ENCODE results near the gene OR2F1.
"Not testable (repeated sequence)": the region's sequence is repeated elsewhere in the genome, so short reads cannot be mapped to it uniquely, and the experiment has no call there.

The OR2F1 gene

GRCh38 chr7:144010061-144010460, 55.4 kb downstream of the OR2F1 start:
- DNase-seq = not testable (repeated sequence)

GRCh38 chr7:144010821-144011220, 56.2 kb downstream of the OR2F1 start:
- not testable (repeated sequence) for DNase-seq

GRCh38 chr7:144011458-144012230, 57.0 kb downstream of the OR2F1 start:
- no peak for DNase-seq

Data from NCI-H1092 treated with DMSO at 0.1 percent for 48 hours (cell line).